AG09319 (cell line): ENCODE results near the gene SRPK3.

Source experiments
- DNase-seq: peaks from one replicate; pipeline ENCODE4 v3.0.0-alpha.2; 2010; ENCODE audit warnings: low read depth; ENCODE audit errors: extremely low read depth
- TF ChIP-seq, protein P1 (sequence below): IDR thresholded peaks from 2 replicates; pipeline ENCODE4 v1.5.1; 2011; ENCODE audit warnings: low read depth, mild to moderate bottlenecking, inconsistent platforms, low read length, moderate library complexity

SRPK3 gene

DNA sequence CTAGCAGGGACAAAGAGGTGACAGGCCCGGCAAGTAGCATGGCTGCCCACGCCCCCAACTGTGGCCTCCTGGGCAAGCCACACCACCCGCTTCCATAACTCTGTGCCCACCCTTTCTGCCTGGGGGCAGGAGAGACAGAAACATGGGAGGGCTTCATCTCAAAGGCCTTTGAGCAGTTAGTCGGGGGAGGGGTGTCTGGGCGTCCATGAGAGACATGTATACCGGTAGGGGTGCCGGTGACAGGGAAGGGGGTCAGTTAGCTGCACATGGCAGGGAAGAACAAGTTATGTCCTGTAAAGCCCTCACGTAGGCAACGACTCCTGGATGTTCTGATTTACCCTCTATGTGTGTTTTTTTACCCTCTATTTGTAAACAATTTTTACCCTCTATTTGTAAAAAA, 40.2 kb downstream of the SRPK3 start:
- DNase-seq = no peak
- TF ChIP-seq, protein P1, sequence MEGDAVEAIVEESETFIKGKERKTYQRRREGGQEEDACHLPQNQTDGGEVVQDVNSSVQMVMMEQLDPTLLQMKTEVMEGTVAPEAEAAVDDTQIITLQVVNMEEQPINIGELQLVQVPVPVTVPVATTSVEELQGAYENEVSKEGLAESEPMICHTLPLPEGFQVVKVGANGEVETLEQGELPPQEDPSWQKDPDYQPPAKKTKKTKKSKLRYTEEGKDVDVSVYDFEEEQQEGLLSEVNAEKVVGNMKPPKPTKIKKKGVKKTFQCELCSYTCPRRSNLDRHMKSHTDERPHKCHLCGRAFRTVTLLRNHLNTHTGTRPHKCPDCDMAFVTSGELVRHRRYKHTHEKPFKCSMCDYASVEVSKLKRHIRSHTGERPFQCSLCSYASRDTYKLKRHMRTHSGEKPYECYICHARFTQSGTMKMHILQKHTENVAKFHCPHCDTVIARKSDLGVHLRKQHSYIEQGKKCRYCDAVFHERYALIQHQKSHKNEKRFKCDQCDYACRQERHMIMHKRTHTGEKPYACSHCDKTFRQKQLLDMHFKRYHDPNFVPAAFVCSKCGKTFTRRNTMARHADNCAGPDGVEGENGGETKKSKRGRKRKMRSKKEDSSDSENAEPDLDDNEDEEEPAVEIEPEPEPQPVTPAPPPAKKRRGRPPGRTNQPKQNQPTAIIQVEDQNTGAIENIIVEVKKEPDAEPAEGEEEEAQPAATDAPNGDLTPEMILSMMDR = no peak

DNA sequence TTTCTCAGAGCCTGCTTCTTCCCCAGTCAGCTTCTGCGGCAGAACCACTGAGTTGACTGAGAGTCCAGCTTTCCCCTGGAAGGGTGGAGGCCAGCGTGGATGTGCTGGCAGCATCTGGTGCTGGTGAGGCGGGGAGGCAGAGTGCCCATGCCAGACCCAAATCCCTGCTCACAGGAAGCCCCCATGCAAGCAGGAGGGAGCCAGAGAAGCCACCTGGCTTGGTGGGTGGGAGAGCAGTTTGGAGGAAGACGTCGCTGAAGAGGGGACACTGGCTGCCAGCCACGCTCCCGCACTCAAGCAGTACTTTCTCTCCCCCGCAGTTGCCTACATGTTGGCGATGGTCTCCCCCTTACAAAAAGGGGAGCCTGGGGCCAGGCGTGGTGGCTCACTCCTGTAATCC, 43.5 kb downstream of the SRPK3 start:
- DNase-seq = no peak
- TF ChIP-seq, protein P1 = no peak

DNA sequence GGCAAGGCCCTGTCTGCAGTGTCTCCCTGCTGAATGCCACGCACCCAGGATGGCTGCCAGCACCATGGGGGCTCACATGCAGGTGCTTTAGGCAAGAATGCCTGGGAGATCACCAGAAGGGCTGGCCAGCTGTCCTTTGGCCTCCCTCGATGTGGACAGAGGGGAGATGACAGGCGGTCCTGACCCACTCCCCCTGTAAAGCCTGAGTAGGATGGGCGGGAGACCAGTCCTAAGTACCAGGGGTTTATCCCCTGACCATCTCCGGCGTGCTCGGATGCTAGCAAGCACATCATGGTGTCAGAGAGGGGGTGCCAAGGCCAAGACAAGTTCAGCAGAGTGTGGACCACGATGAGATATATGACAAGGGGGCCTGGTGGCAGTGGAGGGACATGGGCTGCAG, 44.2 kb downstream of the SRPK3 start:
- TF ChIP-seq, protein P1 = no peak
- DNase-seq = no peak

DNA sequence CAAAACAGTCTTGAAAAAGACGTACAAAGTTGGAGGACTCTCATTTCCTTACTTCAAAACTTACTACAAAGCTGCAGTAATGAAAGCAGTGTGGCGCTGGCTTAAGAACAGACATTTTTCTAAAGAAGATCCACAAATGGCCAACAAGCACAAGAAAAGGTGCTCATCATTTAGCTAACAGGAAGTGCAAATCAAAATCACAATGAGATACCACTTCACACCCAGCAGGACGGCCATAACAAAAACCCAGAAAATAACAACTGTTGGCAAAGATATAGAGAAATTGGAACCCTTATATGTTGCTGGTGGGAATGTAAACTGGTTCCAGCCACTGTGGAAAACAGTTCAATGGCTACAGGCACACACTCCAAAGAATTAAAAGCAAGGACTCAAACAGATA, 46.2 kb downstream of the SRPK3 start:
- DNase-seq = no peak
- TF ChIP-seq, protein P1 = no peak

DNA sequence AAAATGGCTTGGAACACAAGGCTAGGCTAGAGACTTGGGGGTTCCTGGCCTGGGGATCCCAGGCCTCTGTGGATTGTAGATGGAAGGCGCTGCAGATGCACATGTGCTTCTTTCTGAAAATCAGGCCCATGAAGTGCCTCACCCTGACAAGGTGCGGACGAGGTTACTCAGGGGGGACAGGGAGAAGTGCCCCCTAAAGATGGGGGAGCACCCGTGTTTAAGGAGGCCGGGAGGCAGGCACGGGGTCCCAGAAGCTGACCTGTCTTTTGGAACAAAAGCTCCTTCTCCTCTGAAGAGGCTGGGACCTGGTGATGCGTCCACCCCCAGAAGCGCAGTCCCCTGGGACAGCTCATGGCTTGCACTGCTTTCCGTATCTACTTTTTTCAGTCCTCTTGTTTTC, 47.1 kb downstream of the SRPK3 start:
- TF ChIP-seq, protein P1 = no peak
- DNase-seq = no peak

DNA sequence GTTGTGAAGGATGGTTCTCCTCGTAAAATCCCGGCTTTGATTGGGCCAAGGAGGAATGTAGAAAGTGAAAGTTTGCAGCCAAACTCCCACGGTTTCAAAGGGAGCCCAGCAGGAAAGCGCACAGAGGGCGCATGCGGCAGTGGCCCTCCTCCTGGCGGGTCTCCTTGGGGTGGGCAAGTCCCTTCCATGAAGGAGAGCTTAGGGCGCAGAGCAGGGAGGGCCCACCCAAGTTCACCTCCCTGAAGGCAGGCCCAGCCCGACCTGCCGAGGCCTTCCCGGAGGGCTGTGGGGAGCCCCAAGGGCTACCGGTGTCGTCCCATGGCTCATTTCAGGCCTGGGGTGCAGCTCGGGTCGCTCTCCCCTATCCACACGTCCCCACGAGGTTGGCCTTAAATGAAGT, 47.5 kb downstream of the SRPK3 start:
- TF ChIP-seq, protein P1 = no peak
- DNase-seq = no peak

DNA sequence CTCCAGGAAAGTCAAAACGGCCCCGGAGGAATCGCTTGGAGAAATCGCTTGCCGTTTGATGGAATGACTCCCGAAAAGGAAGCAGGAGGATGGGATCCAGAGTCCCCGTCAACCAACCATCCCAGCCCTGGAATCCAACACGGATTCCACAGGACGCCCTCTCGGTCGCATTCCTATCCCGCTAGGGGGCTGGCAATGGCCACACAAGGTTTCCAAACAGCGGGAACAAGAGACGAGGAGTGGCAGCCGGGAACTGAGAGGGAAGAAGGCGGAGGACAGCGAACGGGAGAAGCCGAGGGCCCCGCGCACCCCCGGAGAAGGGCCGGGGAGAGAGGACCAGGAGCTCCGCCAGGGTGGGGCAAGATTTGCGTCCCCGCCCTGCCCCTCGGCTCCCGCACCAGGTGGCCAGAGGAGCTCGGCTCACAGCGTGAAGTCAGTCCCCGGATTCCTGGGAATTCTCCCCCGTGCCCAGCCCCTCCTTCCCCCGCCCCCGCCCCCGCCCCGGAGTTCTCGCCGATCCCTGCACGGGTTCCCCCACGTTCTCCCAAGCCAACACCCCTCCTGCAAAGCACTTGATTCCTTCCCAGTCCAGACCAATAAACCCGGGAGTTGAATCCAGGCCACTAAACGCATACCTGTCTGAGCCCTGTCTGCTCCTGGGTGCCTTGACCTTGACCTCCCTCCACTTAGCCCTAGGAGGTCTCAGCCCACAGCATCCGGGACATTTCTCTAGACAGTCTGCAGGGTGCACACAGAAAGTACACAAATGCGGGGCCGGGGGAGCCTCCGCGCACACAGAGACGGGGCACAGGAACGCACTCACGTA, 48.1 kb downstream of the SRPK3 start:
- TF ChIP-seq, protein P1 = no peak; the same call in 1 of the 2 replicates
- DNase-seq = no peak
